ENCODE results near the gene SUSD1.

The SUSD1 gene

DNA sequence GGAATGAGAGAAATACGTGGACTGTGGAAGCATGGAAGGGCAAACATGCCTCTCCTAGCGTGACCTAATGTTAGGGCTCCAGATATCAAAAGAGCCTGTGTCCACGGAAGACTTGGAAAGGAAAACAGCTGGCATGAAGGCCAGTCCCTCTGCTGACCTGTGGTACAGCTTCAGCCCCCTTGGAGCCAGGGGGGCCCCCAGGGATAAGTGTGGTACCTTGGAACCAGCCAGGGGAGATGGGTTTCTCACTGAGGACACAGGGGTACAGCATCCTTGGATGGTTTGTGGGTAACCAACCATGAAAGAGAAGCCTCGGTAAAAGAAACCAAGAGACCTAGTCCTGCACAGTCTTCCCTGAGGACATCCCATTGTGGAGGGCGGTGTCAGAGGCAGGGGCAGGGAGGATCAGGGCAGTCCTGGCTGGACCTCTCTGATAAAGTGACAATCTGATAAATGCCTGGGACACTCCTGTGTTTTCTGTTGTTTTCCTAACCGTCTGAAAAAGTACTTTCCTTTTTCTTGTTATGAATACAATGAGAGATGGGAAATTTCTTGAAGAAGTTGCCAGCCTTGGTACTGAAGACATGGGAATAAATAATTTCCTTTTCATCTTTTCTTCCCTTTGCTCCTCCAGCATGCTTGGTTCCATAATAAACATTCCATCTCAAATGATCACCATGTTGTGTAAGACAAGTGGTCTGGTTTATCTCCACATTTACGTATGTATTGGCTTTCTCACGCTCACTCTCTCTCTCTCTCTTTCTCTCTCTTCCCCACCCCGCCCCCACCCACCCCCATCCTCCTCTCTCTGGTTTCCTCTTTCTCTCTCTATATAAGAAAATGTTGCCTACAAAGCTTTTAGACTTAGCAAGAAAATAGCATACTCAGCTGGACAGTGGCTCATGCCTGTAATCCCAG, 102.1 kb downstream of the SUSD1 start:
- Histone ChIP-seq H2AFZ (ENCODE audit: low read depth) (no peak overlapping the region), H3K4me2 (no peak overlapping the region), H3K27me3 (ENCODE audit: insufficient read depth, low read depth) (no peaks in the 10 kb centered on the region), H3K4me3 (IDR thresholded peaks at IDR 0.05; ENCODE audit: insufficient read depth, low read depth, low read length) (no peak overlapping the region), H3K27ac (no peak overlapping the region), H4K20me1 (ENCODE audit: insufficient read depth) (no peaks in the 10 kb centered on the region), H3K79me2 (ENCODE audit: insufficient read depth, low read depth) (no peaks in the 10 kb centered on the region), H3K4me1 (ENCODE audit: low read depth, poor library complexity, severe bottlenecking) (no peaks in the 10 kb centered on the region), H3K36me3 (ENCODE audit: insufficient read depth) (no peaks in the 10 kb centered on the region), H3K9ac (no peak overlapping the region)
- TF ChIP-seq, protein P1, sequence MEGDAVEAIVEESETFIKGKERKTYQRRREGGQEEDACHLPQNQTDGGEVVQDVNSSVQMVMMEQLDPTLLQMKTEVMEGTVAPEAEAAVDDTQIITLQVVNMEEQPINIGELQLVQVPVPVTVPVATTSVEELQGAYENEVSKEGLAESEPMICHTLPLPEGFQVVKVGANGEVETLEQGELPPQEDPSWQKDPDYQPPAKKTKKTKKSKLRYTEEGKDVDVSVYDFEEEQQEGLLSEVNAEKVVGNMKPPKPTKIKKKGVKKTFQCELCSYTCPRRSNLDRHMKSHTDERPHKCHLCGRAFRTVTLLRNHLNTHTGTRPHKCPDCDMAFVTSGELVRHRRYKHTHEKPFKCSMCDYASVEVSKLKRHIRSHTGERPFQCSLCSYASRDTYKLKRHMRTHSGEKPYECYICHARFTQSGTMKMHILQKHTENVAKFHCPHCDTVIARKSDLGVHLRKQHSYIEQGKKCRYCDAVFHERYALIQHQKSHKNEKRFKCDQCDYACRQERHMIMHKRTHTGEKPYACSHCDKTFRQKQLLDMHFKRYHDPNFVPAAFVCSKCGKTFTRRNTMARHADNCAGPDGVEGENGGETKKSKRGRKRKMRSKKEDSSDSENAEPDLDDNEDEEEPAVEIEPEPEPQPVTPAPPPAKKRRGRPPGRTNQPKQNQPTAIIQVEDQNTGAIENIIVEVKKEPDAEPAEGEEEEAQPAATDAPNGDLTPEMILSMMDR (conservative IDR thresholded peaks at IDR 0.05; ENCODE audit: low read depth, low read length): no peak

DNA sequence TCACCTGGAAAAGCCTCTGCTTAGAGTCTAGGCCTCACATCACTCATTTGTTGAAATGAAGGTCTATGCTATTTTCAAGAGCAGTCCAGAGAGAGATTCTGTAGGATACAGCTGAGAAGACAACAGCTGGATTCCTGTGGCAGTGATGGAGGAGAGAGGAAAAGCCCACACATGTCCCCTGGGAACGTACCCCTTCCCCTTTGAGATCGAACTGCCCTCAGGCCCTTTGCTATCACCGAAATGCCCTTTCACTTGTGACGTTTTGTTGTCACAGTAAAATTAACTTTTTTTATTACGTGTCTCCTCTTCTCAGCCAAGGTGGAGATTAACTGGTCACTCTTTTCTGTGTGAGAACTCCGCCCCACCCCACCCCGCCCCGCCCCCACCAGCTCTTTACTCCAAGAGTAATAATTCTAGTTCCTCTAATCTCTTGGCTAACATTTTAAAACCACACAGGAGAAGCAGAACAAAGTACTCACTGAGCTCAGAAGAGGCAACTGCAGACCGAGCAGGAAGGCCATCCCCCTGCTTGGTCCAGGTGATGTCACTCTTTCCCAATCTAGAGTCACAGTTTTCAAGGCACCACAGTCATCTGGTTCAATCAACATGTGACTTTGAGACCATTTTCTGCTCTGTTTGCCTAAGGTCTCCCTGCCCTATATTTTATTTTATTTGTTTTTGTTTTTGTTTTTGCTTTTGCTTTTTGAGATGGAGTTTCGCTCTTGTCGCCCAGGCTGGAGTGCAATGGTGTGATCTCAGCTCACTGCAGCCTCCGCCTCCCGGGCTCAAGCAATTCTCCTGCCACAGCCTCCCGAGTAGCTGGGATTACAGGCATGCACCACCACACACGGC, 105.6 kb downstream of the SUSD1 start:
- Histone ChIP-seq H3K27ac (no peak overlapping the region), H3K27me3 (ENCODE audit: insufficient read depth, low read depth) (no peaks in the 10 kb centered on the region), H2AFZ (ENCODE audit: low read depth) (no peak overlapping the region), H3K4me1 (ENCODE audit: low read depth, poor library complexity, severe bottlenecking) (no peaks in the 10 kb centered on the region), H3K9ac (no peak overlapping the region), H3K79me2 (ENCODE audit: insufficient read depth, low read depth) (no peaks in the 10 kb centered on the region), H3K4me3 (IDR thresholded peaks at IDR 0.05; ENCODE audit: insufficient read depth, low read depth, low read length) (no peak overlapping the region), H4K20me1 (ENCODE audit: insufficient read depth) (no peaks in the 10 kb centered on the region), H3K4me2 (no peak overlapping the region), H3K36me3 (ENCODE audit: insufficient read depth) (no peaks in the 10 kb centered on the region)
- TF ChIP-seq, protein P1 (conservative IDR thresholded peaks at IDR 0.05; ENCODE audit: low read depth, low read length): no peak

DNA sequence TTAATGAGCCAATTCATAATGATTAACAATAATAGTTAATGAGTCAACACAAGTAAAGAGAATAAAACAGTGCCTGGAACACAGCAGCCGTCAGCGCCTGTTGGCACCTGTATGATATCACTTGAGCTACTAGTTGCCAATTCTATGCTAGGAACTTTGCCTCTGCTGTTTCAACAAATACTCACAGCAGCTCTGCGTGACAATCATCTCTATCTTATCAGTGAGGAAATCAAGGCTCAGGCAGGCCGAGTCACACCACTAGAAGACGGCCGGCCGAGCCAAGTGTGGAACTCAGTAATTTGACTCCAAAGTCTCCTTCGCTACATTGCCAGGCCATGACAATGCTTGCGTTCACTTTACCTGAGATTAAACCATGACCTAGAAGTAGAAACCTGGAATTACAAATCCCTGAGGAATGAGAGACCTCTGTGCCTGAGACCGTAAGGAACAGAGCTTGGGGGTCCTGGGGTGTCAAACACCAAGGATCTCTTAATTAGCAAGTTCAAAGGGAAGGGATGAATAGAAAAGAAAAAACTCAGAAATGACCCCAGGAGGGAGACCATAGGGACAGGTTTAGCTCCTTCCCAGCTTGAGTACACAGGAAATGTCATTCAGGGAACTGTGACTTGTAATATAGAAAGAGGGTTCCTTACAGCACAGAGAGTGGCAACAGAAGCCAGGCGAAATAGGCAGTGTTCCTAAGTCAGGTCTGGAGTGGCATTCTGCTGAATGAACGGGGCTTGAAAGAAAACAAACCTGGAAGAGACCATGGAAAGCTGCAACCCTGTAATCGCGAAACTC, 109.1 kb downstream of the SUSD1 start:
- H2AFZ ChIP-seq (ENCODE audit: low read depth): no peak overlapping the region
- no peak overlapping the region for H3K9ac ChIP-seq
- TF ChIP-seq, protein P1 (conservative IDR thresholded peaks at IDR 0.05; ENCODE audit: low read depth, low read length): no peak
- H3K79me2 ChIP-seq (ENCODE audit: insufficient read depth, low read depth): no peaks in the 10 kb centered on the region
- no peaks in the 10 kb centered on the region for H4K20me1 ChIP-seq (ENCODE audit: insufficient read depth)
- H3K4me2 ChIP-seq: no peak overlapping the region
- H3K27me3 ChIP-seq (ENCODE audit: insufficient read depth, low read depth): no peaks in the 10 kb centered on the region
- H3K4me1 ChIP-seq (ENCODE audit: low read depth, poor library complexity, severe bottlenecking): no peaks in the 10 kb centered on the region
- H3K27ac ChIP-seq: no peak overlapping the region
- no peak overlapping the region for H3K4me3 ChIP-seq (IDR thresholded peaks at IDR 0.05; ENCODE audit: insufficient read depth, low read depth, low read length)
- no peaks in the 10 kb centered on the region for H3K36me3 ChIP-seq (ENCODE audit: insufficient read depth)

DNA sequence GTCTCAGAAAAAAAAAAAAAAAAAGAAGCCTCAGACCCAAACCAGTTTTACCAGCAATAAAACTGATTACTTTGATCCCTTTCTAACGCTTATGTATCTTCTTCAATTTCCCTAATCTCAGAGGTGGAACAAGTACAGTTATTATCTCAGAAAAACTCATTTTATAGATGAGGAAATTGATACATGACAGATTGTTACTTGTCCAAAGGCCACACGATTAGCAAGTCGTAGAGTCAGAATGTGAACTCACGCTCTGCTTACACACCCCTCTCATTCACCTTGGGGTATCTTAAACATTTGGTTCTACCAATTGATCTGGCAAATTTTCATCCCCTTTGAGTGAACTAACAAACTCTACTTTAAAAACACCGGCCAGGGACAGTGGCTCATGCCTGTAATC, 110.2 kb downstream of the SUSD1 start:
- Histone ChIP-seq H3K27ac (no peak overlapping the region), H3K36me3 (ENCODE audit: insufficient read depth) (no peaks in the 10 kb centered on the region), H3K27me3 (ENCODE audit: insufficient read depth, low read depth) (no peaks in the 10 kb centered on the region), H3K4me2 (no peak overlapping the region), H3K4me1 (ENCODE audit: low read depth, poor library complexity, severe bottlenecking) (no peaks in the 10 kb centered on the region), H2AFZ (ENCODE audit: low read depth) (no peak overlapping the region), H3K79me2 (ENCODE audit: insufficient read depth, low read depth) (no peaks in the 10 kb centered on the region), H3K9ac (no peak overlapping the region), H4K20me1 (ENCODE audit: insufficient read depth) (no peaks in the 10 kb centered on the region), H3K4me3 (IDR thresholded peaks at IDR 0.05; ENCODE audit: insufficient read depth, low read depth, low read length) (no peak overlapping the region)
- TF ChIP-seq, protein P1 (conservative IDR thresholded peaks at IDR 0.05; ENCODE audit: low read depth, low read length): no peak
